Measurements from ENCODE around the gene ATP13A3.

ATP13A3 gene

GRCh38 chr3:194439881-194440550, 46.8 kb downstream of the ATP13A3 start:
- no peak for DNase-seq

GRCh38 chr3:194434503-194434902, 52.3 kb downstream of the ATP13A3 start:
- DNase-seq, result no peak

DNA sequence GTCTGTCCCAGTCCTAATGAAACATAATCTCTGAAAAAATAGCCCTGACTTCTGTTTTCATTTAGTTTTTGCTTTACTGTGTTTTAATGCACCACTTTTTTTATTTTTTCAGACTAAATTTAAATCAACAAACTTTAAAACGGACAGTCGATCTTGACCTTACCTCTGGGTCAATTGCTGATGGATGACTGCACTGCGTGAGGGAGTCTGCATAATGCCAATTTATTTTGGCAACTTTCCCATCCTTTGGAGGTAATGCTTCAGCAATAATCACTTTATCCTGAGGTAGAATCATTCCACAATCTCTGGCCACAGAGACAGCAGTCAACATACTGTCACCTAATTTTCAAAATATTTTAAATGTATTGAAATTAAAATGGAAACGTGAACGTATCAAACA, 55.2 kb downstream of the ATP13A3 start:
- DNase-seq, result no peak

- no peak for DNase-seq
These were observed 61.4 kb downstream of the ATP13A3 start for GRCh38 chr3:194425399-194425798.

DNA sequence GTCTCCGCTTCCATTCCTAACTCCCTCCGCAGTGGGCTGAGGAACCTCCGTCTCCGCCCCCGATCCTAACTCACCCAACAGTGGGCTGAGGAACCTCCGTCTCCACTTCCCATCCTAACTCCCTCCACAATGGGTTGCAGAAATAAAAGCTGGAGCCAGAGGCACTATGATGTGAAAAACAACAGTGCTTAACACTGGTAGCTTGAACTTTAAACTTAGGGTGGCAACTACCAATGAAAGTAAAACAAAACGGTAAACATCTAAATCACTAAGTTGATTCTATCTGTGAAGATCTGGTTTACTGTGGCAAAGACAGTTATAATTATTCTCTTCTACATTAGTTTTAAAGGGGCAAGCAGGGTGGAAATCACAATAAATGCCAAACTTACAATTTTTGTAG, 61.8 kb downstream of the ATP13A3 start:
- DNase-seq, result no peak

DNA sequence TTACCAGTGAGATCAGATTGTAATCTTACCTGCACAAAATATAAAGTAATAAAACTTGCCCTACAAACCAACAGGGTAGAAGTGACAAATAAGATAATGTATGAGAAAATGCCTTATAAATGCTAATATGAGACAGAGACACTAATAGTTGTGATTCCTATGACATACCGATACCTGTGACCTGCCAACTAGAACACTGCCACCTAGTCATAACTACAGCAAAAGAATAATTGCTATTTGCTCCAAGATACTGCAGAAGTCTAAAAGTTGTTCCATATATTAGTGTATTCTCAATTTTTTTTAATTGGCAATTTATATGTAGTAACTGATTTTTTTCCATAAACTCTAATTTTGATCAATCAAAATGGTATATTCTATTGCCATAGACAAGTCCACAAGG, 62.4 kb downstream of the ATP13A3 start:
- DNase-seq, result no peak

DNA sequence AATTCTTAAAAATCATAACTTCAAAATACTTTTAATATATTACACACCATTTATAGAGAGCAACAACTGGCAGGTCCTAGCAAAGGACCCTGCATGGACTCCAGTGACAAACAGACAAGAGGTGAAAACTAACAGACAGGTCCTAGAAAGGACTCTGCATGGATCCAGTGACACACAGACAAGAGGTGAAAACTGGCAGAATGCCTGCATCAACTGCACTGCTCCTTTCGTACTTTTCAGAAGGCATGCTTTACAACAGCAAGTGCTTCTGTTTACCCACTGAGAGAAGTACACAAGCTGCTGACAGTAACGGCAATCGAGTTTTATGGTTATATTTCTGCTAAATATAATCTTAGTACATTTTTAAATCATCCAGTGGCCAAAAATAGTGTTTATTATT, 63.5 kb downstream of the ATP13A3 start:
- no peak for DNase-seq

GRCh38 chr3:194422188-194422587, 64.6 kb downstream of the ATP13A3 start:
- no peak for DNase-seq

- no peak for DNase-seq
These were observed 68.1 kb downstream of the ATP13A3 start for GRCh38 chr3:194418671-194419070.

GRCh38 chr3:194407423-194407822, 79.4 kb downstream of the ATP13A3 start:
- no peak for DNase-seq

GRCh38 chr3:194405766-194406165, 81.0 kb downstream of the ATP13A3 start:
- no peak for DNase-seq

DNA sequence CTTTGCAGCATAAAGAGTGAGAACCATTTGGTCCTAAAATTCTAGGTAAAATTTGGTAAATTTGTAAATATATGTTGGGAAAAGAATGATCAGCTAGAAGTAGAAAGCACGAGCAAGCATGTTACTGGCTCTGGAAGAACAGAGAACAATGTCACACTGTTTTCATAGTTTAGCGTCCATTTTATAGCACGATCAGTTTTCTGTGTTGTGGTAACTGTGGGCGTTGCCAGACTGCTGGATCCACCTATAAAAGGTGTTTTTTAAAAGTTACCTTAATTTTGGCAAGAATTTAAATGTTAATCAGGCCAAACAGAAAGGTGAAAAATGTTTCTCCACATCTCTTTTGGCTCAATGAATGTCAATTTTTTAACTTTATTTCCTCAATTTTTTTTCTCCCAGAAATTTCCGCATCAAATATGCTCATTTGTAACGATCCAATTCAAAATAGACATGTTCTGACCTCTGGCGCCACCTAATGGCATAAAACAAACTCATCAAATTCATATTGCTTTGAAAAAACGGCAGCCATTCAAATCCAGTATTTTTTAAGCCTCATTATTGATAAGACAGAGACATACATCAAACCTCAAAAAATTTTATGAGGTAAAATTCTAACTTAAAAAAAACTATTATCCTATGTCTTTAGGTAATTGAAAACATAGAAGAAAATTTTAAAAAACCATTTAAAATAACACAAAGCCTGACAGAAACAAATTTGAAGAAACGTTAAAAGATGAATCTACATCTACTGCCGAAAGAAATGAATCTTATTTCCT, 82.2 kb downstream of the ATP13A3 start:
- DNase-seq, result no peak

- DNase-seq, result no peak
These were observed 84.9 kb downstream of the ATP13A3 start for GRCh38 chr3:194401868-194402329.

DNA sequence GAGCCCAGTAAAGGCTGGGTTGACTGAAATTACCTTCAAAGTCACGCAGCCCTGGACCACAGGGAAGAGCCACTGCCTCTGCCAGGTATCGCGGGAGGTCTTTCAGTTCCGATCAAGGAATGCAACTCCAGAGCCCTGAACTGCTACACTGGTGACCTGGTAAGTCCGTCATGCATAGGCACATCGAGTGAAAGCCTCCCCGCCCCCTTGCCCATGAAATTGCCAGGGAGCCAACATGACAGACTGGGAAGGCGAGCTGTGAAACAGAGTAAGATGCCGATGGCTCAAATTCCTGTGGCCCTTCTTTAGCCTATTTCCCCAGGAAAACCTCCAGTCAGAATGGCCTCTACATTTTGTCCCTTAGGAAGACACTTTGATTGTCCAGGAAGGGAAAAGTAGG, 85.5 kb downstream of the ATP13A3 start:
- no peak for DNase-seq

DNA sequence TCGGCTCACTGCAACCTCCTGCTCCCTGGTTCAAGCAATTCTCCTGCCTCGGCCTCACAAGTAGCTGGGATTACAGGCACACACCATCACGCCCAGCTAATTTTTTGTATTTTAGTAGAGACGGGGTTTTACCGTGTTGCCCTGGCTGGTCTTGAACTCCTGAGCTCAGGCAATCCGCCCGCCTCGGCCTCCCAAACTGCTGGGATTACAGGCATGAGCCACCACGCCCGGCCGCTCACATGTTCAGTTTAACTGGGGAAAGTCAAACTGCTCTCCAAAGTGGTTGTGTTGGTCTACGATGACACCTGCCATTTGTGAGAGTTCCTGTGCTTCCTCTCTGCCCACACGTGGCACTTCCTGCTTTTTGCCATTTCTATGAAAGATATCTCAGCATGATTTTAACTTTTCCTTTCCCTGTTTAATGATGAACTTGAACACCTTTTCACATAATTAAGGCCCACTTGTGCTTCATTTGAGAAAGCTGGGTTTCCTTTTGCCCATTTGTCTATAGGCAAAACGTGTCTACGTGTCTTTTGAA, 86.9 kb downstream of the ATP13A3 start:
- DNase-seq, result no peak

GRCh38 chr3:194399166-194399565, 87.6 kb downstream of the ATP13A3 start, which contains the start of gene GP5:
GP5 (minus strand) TSS chr3:194399266; CDS start chr3:194398282, 984 bp downstream.
- DNase-seq, result no peak

DNA sequence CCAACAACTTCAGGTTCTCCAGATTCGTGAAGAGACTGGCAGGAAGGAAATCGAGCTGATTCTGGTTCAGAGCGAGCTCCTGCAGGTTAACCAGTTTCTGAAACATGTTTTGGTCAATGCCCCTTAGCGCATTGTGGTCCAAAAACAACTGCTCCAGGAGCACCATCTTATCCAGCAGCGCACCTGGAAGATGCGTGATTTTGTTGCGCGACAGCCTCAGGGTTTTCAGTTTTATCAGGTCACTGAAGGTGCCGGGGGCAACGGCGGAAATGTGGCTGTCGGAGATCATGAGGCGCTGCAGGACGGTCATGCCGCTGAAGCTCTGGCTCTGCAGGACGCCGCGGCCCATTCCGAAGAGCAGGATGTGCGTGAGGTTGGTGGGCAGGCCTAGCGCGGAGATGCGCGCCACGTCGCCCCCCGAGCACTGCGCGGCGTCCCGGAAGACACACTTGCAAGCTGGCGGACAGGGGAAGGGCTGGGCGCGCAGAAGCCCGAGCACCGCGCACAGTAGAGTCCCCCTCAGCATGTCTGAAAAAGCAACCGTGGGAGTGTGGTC, 89.0 kb downstream of the ATP13A3 start:
- no peak for DNase-seq

DNA sequence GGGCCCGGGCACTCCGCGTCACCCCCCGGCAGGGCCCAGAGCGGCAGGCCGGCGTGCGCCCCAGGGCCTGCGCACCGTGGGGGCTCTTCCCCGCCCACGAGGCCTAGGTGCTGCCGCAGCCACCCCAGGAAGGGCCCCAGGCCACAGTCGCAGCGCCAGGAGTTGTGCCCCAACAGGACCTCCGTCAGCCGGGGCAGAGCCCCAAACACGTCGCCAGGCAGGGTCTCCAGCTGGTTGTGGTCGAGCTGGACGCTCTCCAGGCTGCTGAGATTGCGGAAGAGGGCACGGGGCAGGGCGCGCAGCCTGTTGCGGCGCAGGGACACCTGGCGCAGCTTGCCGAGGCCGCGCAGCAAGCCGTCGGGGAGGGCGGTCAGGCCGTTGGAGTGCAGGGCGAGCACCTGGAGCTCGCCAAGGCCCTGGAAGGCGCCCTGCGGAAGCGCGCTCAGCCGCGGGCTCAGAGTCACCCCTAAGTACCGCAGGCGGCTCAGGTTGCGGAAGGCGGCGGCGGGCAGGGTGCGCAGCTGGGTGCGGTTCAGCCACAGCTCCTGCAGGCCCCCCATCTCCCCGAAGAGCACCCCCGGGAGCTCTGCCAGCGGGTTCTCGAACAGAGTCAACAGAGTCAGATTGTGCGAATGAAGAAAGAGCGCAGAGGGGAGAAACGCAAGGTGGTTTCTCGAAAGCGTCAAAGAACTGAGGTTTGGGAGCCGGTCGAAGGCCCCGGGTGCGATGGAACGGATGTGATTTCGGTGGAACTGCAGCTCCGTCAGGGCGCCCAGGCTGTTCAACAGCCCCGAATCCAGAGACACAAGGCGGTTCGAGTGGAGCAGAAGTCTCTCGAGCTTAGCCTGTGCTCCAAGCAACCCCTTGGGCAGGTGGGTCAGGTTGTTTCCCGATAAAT, 89.7 kb downstream of the ATP13A3 start:
- no peak for DNase-seq

DNA sequence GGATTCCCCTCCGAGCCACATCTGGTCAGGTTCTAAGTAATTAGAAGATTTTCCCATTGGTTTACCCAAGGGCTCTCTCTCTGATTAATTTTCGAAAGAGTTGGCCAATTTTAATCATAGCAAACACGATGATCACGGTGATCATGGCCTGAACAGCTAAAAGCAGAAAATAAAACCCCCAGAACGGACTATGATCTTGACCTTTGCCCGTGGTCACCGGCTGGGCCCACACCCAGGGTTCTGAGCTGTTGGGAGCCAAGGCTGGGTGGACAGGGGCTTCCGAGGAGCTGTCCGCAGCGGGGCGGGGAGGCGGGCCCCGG, 90.3 kb downstream of the ATP13A3 start:
- no peak for DNase-seq

- no peak for DNase-seq
These were observed 90.8 kb downstream of the ATP13A3 start for GRCh38 chr3:194395778-194396538.

DNA sequence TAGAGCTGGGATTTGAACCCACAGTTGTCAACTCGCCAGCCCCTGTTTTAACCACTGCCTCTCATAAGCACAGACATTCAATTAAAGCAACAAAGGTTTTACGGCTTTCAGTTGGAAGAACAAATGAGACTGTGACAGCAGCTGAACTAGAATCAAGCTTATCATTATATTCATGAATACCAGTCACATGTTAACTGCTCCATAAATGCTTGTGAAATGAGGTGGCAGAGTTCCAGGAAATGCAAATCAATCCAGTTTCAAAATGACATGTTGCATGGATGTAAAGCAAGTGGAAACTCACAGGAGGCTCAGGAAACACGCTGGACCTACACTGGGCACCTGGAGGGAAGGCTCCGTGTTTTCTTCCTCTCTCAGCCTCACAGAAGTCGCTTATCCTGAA, 91.6 kb downstream of the ATP13A3 start:
- DNase-seq, result no peak

DNA sequence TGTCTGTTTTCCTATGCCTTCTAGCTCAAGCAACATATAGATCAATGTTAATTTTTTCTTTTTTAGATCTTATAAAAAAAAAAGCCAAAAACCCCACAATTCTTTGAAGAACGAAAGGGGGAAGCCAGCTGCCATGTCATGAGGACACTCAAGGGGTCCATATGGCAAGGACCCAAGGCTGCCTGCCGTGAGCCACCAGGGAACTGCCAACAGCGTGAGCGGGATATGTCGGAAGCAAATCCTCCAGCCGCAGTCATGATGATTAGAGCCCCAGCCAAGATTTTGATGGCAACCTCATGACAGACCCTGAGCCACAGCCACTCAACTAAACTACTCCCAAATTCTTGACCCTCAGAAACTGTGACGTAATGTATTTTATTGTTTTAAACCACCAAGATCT, 94.2 kb downstream of the ATP13A3 start:
- DNase-seq, result no peak
